ENCODE data around the gene SERPINI1. TPM values are rescaled to one million over a fixed set of nuclear protein-coding genes. Genes with fewer than 3 reads are reported as not detected.
A peak's percentile ranks its signal among the peaks of the same experiment; 100 is the strongest.

Gene SERPINI1
- total and polyA plus RNA-seq, 9 of the 15 experiments (the other 6 are each of a cell fraction or from before 2014, with no cell fraction given) = 1.6 to 9.9 (median 3.5) TPM

DNA sequence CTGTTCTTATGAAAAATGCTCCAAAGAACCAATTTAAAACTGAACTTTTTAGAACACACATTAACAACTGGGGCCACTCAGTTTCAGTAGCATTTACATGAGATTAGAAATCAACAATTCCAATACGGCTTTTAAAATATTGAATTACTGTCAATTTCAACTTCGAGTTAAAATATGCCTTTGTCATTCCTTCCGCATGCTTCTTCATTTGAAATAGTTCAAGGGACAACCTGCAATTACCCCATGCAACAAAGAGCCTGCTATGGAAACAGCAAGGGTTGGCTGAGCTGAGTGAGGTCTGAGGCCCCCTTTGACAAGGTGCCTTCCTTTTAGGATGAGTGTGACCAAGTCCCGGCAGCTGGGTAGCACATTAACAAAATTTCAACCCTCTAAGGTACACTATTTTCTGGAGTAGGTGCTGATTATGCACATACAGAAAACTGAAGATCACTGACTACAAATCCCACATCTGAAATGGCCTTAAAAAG lies 12.5 kb upstream of the SERPINI1 start (continued):
- TF ChIP-seq, protein P1, sequence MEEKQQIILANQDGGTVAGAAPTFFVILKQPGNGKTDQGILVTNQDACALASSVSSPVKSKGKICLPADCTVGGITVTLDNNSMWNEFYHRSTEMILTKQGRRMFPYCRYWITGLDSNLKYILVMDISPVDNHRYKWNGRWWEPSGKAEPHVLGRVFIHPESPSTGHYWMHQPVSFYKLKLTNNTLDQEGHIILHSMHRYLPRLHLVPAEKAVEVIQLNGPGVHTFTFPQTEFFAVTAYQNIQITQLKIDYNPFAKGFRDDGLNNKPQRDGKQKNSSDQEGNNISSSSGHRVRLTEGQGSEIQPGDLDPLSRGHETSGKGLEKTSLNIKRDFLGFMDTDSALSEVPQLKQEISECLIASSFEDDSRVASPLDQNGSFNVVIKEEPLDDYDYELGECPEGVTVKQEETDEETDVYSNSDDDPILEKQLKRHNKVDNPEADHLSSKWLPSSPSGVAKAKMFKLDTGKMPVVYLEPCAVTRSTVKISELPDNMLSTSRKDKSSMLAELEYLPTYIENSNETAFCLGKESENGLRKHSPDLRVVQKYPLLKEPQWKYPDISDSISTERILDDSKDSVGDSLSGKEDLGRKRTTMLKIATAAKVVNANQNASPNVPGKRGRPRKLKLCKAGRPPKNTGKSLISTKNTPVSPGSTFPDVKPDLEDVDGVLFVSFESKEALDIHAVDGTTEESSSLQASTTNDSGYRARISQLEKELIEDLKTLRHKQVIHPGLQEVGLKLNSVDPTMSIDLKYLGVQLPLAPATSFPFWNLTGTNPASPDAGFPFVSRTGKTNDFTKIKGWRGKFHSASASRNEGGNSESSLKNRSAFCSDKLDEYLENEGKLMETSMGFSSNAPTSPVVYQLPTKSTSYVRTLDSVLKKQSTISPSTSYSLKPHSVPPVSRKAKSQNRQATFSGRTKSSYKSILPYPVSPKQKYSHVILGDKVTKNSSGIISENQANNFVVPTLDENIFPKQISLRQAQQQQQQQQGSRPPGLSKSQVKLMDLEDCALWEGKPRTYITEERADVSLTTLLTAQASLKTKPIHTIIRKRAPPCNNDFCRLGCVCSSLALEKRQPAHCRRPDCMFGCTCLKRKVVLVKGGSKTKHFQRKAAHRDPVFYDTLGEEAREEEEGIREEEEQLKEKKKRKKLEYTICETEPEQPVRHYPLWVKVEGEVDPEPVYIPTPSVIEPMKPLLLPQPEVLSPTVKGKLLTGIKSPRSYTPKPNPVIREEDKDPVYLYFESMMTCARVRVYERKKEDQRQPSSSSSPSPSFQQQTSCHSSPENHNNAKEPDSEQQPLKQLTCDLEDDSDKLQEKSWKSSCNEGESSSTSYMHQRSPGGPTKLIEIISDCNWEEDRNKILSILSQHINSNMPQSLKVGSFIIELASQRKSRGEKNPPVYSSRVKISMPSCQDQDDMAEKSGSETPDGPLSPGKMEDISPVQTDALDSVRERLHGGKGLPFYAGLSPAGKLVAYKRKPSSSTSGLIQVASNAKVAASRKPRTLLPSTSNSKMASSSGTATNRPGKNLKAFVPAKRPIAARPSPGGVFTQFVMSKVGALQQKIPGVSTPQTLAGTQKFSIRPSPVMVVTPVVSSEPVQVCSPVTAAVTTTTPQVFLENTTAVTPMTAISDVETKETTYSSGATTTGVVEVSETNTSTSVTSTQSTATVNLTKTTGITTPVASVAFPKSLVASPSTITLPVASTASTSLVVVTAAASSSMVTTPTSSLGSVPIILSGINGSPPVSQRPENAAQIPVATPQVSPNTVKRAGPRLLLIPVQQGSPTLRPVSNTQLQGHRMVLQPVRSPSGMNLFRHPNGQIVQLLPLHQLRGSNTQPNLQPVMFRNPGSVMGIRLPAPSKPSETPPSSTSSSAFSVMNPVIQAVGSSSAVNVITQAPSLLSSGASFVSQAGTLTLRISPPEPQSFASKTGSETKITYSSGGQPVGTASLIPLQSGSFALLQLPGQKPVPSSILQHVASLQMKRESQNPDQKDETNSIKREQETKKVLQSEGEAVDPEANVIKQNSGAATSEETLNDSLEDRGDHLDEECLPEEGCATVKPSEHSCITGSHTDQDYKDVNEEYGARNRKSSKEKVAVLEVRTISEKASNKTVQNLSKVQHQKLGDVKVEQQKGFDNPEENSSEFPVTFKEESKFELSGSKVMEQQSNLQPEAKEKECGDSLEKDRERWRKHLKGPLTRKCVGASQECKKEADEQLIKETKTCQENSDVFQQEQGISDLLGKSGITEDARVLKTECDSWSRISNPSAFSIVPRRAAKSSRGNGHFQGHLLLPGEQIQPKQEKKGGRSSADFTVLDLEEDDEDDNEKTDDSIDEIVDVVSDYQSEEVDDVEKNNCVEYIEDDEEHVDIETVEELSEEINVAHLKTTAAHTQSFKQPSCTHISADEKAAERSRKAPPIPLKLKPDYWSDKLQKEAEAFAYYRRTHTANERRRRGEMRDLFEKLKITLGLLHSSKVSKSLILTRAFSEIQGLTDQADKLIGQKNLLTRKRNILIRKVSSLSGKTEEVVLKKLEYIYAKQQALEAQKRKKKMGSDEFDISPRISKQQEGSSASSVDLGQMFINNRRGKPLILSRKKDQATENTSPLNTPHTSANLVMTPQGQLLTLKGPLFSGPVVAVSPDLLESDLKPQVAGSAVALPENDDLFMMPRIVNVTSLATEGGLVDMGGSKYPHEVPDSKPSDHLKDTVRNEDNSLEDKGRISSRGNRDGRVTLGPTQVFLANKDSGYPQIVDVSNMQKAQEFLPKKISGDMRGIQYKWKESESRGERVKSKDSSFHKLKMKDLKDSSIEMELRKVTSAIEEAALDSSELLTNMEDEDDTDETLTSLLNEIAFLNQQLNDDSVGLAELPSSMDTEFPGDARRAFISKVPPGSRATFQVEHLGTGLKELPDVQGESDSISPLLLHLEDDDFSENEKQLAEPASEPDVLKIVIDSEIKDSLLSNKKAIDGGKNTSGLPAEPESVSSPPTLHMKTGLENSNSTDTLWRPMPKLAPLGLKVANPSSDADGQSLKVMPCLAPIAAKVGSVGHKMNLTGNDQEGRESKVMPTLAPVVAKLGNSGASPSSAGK (IDR thresholded peaks at IDR 0.05) = peak; percentile 43; the same call in 1 of the 2 replicates
- TF ChIP-seq L3MBTL2 (IDR thresholded peaks at IDR 0.05) (peak; percentile 60; the same call in 1 of the 2 replicates), NFE2 (IDR thresholded peaks at IDR 0.05; ENCODE audit: low read depth) (peak; percentile 16; the same call in 1 of the 2 replicates)

All from K562 (cell line).